ENCODE data around the gene DIAPH1.

The DIAPH1 gene

GRCh38 chr5:141515141-141515540 lies 103.7 kb downstream of the DIAPH1 start:
- peak overlapping the region; percentile 20 to 91 for H2BK12ac ChIP-seq (ENCODE audit: low read length in 2 of 2)
- H4K8ac ChIP-seq (ENCODE audit: low read length): no peak overlapping the region
- H3K4me1 ChIP-seq (ENCODE audit: control insufficient read depth, insufficient read depth, low read depth, low read length): peaks cover 41% of the 10 kb centered on the region
- H3K9ac ChIP-seq (ENCODE audit: low read length): peak overlapping the region; percentile 90
- H3K14ac ChIP-seq (ENCODE audit: low read length in 2 of 2): no peak overlapping the region
- peaks cover 26% of the 10 kb centered on the region for H3K79me1 ChIP-seq (replicated peaks; ENCODE audit: low read length, poor library complexity, severe bottlenecking)
- no peaks in the 10 kb centered on the region for H3K27me3 ChIP-seq (ENCODE audit: control insufficient read depth in 1 of 2, insufficient read depth in 1 of 2, low read length in 2 of 2)
- peak overlapping the region; percentile 49 for H2AK5ac ChIP-seq (ENCODE audit: low read length, severe bottlenecking)
- peaks cover 32 to 64% of the 10 kb centered on the region in 2 experiments for H3K36me3 ChIP-seq (ENCODE audit: control insufficient read depth in 1 of 2, insufficient read depth in 2 of 2, low read depth in 1 of 2, low read length in 2 of 2)
- DNase-seq: no peak
- H3K27ac ChIP-seq (ENCODE audit: low read length, poor library complexity, severe bottlenecking): peak overlapping the region; percentile 98
- no peak overlapping the region for H2BK5ac ChIP-seq (ENCODE audit: low read depth, low read length, poor library complexity, severe bottlenecking)
- H3K9me3 ChIP-seq (ENCODE audit: control insufficient read depth, low read length): no peaks in the 10 kb centered on the region
- H3K4me2 ChIP-seq (ENCODE audit: low read length, poor library complexity, severe bottlenecking): no peak overlapping the region
- peak overlapping the region; percentile 77 for H4K91ac ChIP-seq (ENCODE audit: low read length)
- H3K4ac ChIP-seq (ENCODE audit: low read depth in 1 of 2, low read length in 2 of 2): peak overlapping the region; percentile 71 to 80
- 92% methylated on average over 3 of the region's 3 CpGs for WGBS
- peak overlapping the region; percentile 12 for H2BK120ac ChIP-seq (ENCODE audit: low read depth, low read length)
- H3K4me3 ChIP-seq (ENCODE audit: insufficient read depth in 1 of 2, low read depth in 1 of 2, low read length in 2 of 2): no peak overlapping the region
- peak overlapping the region; percentile 26 to 93 for H3K18ac ChIP-seq (ENCODE audit: low read depth in 1 of 2, low read length in 2 of 2)
- no peak overlapping the region for H3K23ac ChIP-seq (ENCODE audit: low read length in 2 of 2)
- no peak overlapping the region for H2BK15ac ChIP-seq (ENCODE audit: low read depth, poor library complexity, severe bottlenecking)
- no peak overlapping the region for H2AFZ ChIP-seq (ENCODE audit: low read depth, low read length)

GRCh38 chr5:141514330-141515133 lies 104.3 kb downstream of the DIAPH1 start:
- WGBS: 34% methylated on average over 6 of the region's 6 CpGs
- no peaks in the 10 kb centered on the region for H3K27me3 ChIP-seq (ENCODE audit: control insufficient read depth in 1 of 2, insufficient read depth in 1 of 2, low read length in 2 of 2)
- peaks cover 23% of the 10 kb centered on the region for H3K79me1 ChIP-seq (replicated peaks; ENCODE audit: low read length, poor library complexity, severe bottlenecking)
- H2AK5ac ChIP-seq (ENCODE audit: low read length, severe bottlenecking): peak overlapping the region; percentile 40
- peak overlapping the region in 1 of 2 experiments; percentile 37 for H3K23ac ChIP-seq (ENCODE audit: low read length in 2 of 2)
- H2BK15ac ChIP-seq (ENCODE audit: low read depth, poor library complexity, severe bottlenecking): peak overlapping the region; percentile 55
- H3K4me1 ChIP-seq (ENCODE audit: control insufficient read depth, insufficient read depth, low read depth, low read length): peaks cover 46% of the 10 kb centered on the region
- H3K9ac ChIP-seq (ENCODE audit: low read length): peak overlapping the region; percentile 90
- no peaks in the 10 kb centered on the region for H3K9me3 ChIP-seq (ENCODE audit: control insufficient read depth, low read length)
- peak overlapping the region; percentile 44 for H2BK120ac ChIP-seq (ENCODE audit: low read depth, low read length)
- H2AFZ ChIP-seq (ENCODE audit: low read depth, low read length): no peak overlapping the region
- peak overlapping the region in 1 of 2 experiments; percentile 94 for H3K14ac ChIP-seq (ENCODE audit: low read length in 2 of 2)
- peak overlapping the region; percentile 97 to 98 for H3K18ac ChIP-seq (ENCODE audit: low read depth in 1 of 2, low read length in 2 of 2)
- peak overlapping the region in 1 of 2 experiments; percentile 61 for H3K4me3 ChIP-seq (ENCODE audit: insufficient read depth in 1 of 2, low read depth in 1 of 2, low read length in 2 of 2)
- H3K27ac ChIP-seq (ENCODE audit: low read length, poor library complexity, severe bottlenecking): peak overlapping the region; percentile 98
- H3K4me2 ChIP-seq (ENCODE audit: low read length, poor library complexity, severe bottlenecking): peak overlapping the region; percentile 75
- peak overlapping the region; percentile 50 to 98 for H3K4ac ChIP-seq (ENCODE audit: low read depth in 1 of 2, low read length in 2 of 2)
- peak overlapping the region; percentile 90 for H4K91ac ChIP-seq (ENCODE audit: low read length)
- H2BK12ac ChIP-seq (ENCODE audit: low read length in 2 of 2): peak overlapping the region; percentile 32 to 95
- H3K36me3 ChIP-seq (ENCODE audit: control insufficient read depth in 1 of 2, insufficient read depth in 2 of 2, low read depth in 1 of 2, low read length in 2 of 2): peaks cover 37 to 66% of the 10 kb centered on the region in 2 experiments
- peak overlapping the region; percentile 62 for H4K8ac ChIP-seq (ENCODE audit: low read length)
- peak; percentile 55 for DNase-seq
- H2BK5ac ChIP-seq (ENCODE audit: low read depth, low read length, poor library complexity, severe bottlenecking): peak overlapping the region; percentile 90

GRCh38 chr5:141513627-141514329 lies 105.0 kb downstream of the DIAPH1 start:
- H2BK15ac ChIP-seq (ENCODE audit: low read depth, poor library complexity, severe bottlenecking): peak overlapping the region; percentile 55
- peak overlapping the region; percentile 90 for H3K9ac ChIP-seq (ENCODE audit: low read length)
- peaks cover 20% of the 10 kb centered on the region for H3K79me1 ChIP-seq (replicated peaks; ENCODE audit: low read length, poor library complexity, severe bottlenecking)
- H3K14ac ChIP-seq (ENCODE audit: low read length in 2 of 2): peak overlapping the region in 1 of 2 experiments; percentile 28
- H3K4me3 ChIP-seq (ENCODE audit: insufficient read depth in 1 of 2, low read depth in 1 of 2, low read length in 2 of 2): peak overlapping the region; percentile 41 to 61
- peak overlapping the region; percentile 98 for H4K8ac ChIP-seq (ENCODE audit: low read length)
- H3K27ac ChIP-seq (ENCODE audit: low read length, poor library complexity, severe bottlenecking): peak overlapping the region; percentile 98
- peaks cover 51% of the 10 kb centered on the region for H3K4me1 ChIP-seq (ENCODE audit: control insufficient read depth, insufficient read depth, low read depth, low read length)
- peak overlapping the region; percentile 79 for H3K4me2 ChIP-seq (ENCODE audit: low read length, poor library complexity, severe bottlenecking)
- WGBS: under 1% methylated on average over 28 of the region's 29 CpGs
- H2AK5ac ChIP-seq (ENCODE audit: low read length, severe bottlenecking): peak overlapping the region; percentile 72
- DNase-seq: peak; percentile 97
- H4K91ac ChIP-seq (ENCODE audit: low read length): peak overlapping the region; percentile 90
- H3K36me3 ChIP-seq (ENCODE audit: control insufficient read depth in 1 of 2, insufficient read depth in 2 of 2, low read depth in 1 of 2, low read length in 2 of 2): peaks cover 40 to 59% of the 10 kb centered on the region in 2 experiments
- peak overlapping the region; percentile 15 to 32 for H2BK12ac ChIP-seq (ENCODE audit: low read length in 2 of 2)
- peak overlapping the region; percentile 96 to 98 for H3K4ac ChIP-seq (ENCODE audit: low read depth in 1 of 2, low read length in 2 of 2)
- peak overlapping the region; percentile 93 for H2BK5ac ChIP-seq (ENCODE audit: low read depth, low read length, poor library complexity, severe bottlenecking)
- peak overlapping the region; percentile 97 to 98 for H3K18ac ChIP-seq (ENCODE audit: low read depth in 1 of 2, low read length in 2 of 2)
- peak overlapping the region; percentile 96 for H2BK120ac ChIP-seq (ENCODE audit: low read depth, low read length)
- no peaks in the 10 kb centered on the region for H3K9me3 ChIP-seq (ENCODE audit: control insufficient read depth, low read length)
- peak overlapping the region in 1 of 2 experiments; percentile 77 for H3K23ac ChIP-seq (ENCODE audit: low read length in 2 of 2)
- no peaks in the 10 kb centered on the region for H3K27me3 ChIP-seq (ENCODE audit: control insufficient read depth in 1 of 2, insufficient read depth in 1 of 2, low read length in 2 of 2)
- H2AFZ ChIP-seq (ENCODE audit: low read depth, low read length): peak overlapping the region; percentile 42

Measured in mesenchymal stem cell (in vitro differentiated cells and primary cell).